Ectodermal cell (in vitro differentiated cells): ENCODE measurements around the gene UBALD1.

Source experiments
- H3K27ac ChIP-seq: 2 replicates; pipeline ENCODE4 v1.7.0; 2013; ENCODE audit warnings: mild to moderate bottlenecking, low read depth, low read length; ENCODE audit not compliant: insufficient read depth, poor library complexity, severe bottlenecking
- H3K27me3 ChIP-seq: 2 replicates; pipeline ENCODE4 v1.7.0; 2013; ENCODE audit warnings: mild to moderate bottlenecking, low read length; ENCODE audit not compliant: insufficient read depth, control insufficient read depth, poor library complexity, severe bottlenecking
- H3K36me3 ChIP-seq: one replicate; pipeline ENCODE4 v1.7.0; 2013; ENCODE audit warnings: low read length; ENCODE audit not compliant: control insufficient read depth, insufficient read depth
- H3K4me1 ChIP-seq: one replicate; pipeline ENCODE4 v1.7.0; 2013; ENCODE audit warnings: low read length; ENCODE audit not compliant: control insufficient read depth, insufficient read depth
- H3K4me3 ChIP-seq: 2 replicates; pipeline ENCODE4 v1.7.0; 2013; ENCODE audit warnings: low read depth, low read length, control low read depth; ENCODE audit not compliant: insufficient read depth
- H3K9me3 ChIP-seq: 2 replicates; pipeline ENCODE4 v1.7.0; 2013; ENCODE audit warnings: mild to moderate bottlenecking, low read length, moderate library complexity; ENCODE audit not compliant: control insufficient read depth
- WGBS, 2 experiments: methylation state at CpG; one replicate each; pipeline ENCODE4 v1.1.7; 2013; ENCODE audit warnings: missing lambda C conversion rate in 2 of 2; 5-methylcytosine and 5-hydroxymethylcytosine counted together

UBALD1 gene

DNA sequence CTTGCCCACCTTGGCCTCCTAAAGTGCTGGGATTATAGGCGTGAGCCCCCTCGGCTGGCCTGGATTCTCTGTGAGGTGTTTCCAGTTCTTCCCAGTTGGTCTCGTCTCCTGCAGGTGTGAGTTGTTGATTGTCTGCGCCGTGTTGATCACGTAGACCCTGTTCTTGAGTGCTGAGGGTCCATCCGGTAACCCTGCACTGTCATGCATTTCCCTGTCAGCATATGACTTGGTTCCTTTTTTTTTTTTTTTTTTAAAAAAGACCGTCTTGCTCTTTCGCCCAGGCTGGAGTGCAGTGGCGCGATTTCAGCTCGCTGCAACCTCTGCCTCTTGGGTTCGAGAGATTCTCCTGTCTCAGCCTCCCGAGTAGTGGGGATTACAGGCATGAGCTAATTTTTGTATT is 27.2 kb upstream of the UBALD1 start:
- Histone ChIP-seq H3K27me3 (no peaks in the 10 kb centered on the region), H3K9me3 (no peaks in the 10 kb centered on the region), H3K4me1 (no peaks in the 10 kb centered on the region), H3K36me3 (peaks cover 3% of the 10 kb centered on the region), H3K4me3 (no peak overlapping the region), H3K27ac (no peak overlapping the region)
- WGBS, 2 experiments, result 92 to 94% methylated on average over 14 of the region's 14 CpGs

DNA sequence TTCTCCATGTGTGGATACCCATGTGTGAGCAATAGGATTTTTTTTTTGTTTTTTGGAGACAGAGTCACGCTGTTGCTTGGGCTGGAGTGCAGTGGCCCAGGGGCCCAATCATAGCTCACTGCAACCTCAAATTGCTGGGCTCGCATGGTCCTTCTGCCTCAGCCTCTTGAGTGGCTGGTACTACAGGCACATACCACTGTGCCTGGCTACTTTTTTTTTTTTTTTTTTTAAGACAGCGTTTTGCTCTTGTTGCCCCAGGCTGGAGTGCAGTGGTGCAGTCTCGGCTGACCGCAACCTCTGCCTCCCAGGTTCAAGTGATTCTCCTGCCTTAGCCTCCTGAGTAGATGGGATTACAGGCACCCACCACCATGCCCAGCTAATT is 26.6 kb upstream of the UBALD1 start:
- no peaks in the 10 kb centered on the region for H3K36me3 ChIP-seq
- no peaks in the 10 kb centered on the region for H3K9me3 ChIP-seq
- no peak overlapping the region for H3K4me3 ChIP-seq
- no peaks in the 10 kb centered on the region for H3K27me3 ChIP-seq
- H3K27ac ChIP-seq, result no peak overlapping the region
- WGBS, 2 experiments, result 92 to 94% methylated on average over 5 of the region's 5 CpGs
- H3K4me1 ChIP-seq, result no peaks in the 10 kb centered on the region

DNA sequence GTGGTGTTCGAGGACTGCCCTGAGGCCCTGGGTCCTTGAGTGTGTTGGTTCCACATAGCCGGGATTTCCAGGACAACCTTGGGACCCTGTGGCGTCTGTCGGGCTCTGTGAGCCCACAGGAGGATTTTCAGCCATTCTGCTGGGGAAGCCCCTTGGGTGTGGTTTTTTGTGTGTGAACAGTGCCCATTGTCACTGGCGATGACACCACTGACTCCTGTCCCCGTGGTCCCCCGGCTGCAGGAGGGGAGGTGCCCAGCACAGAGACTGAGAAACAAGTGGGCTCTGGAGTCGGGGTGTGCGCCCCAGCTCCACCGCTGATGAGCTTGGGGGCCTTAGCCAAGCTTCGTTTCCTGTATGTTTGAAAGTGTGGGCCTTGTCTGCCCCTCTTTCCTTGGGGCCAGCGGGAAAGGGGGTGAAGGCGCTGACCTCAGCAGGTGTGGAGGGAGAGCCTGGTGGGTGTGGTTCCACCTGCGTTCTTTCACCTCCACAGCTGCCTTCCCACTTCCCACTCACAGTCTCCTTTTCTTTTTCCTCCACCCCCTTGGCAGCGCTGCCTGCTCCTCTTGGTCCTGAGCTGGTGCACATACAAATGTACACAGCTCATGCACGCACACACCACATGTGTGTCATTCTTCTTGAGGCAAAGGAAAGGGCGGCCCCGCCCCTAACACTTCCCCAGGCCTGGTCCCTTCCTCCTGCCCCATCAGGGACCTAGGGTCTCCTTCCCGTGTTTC is 26.1 kb upstream of the UBALD1 start:
- Histone ChIP-seq H3K36me3 (no peaks in the 10 kb centered on the region), H3K27ac (no peak overlapping the region), H3K4me3 (no peak overlapping the region), H3K27me3 (no peaks in the 10 kb centered on the region), H3K9me3 (no peaks in the 10 kb centered on the region), H3K4me1 (no peaks in the 10 kb centered on the region)
- 92 to 93% methylated on average over 19 of the region's 19 CpGs for WGBS, 2 experiments

DNA sequence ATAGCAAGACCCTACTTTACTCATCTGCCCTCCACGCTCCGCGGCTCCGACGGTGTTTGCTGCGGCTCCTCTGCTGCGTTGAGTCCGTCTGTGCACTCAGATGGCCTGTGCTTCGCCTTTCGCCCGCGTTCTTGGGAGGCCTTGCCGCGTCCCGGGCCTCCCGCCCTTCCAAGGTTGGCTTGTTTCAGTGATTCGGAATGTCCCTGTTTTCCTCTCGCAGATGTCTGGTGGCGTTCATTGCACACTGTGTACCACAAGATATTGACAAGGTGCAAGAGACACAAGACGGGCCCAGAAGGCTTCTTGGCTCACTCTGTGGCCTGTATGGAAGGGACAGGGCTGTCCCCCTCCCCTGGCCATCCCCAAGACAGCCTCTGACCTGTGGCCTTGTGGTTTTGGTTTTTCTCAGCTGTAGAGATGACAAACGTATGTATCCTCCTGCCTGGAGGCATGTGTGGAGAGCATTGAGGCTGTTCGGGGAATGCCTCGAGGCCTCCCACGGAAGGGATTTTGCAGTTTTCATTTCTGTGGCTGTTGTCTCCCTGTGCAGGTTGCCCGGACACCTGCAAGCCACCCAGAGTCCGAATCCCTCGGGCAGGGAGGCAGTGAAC is 25.3 kb upstream of the UBALD1 start:
- WGBS, 2 experiments, result 94 to 96% methylated on average over 27 of the region's 27 CpGs
- no peaks in the 10 kb centered on the region for H3K36me3 ChIP-seq
- no peak overlapping the region for H3K4me3 ChIP-seq
- no peak overlapping the region for H3K27ac ChIP-seq
- no peaks in the 10 kb centered on the region for H3K9me3 ChIP-seq
- no peaks in the 10 kb centered on the region for H3K4me1 ChIP-seq
- no peaks in the 10 kb centered on the region for H3K27me3 ChIP-seq

DNA sequence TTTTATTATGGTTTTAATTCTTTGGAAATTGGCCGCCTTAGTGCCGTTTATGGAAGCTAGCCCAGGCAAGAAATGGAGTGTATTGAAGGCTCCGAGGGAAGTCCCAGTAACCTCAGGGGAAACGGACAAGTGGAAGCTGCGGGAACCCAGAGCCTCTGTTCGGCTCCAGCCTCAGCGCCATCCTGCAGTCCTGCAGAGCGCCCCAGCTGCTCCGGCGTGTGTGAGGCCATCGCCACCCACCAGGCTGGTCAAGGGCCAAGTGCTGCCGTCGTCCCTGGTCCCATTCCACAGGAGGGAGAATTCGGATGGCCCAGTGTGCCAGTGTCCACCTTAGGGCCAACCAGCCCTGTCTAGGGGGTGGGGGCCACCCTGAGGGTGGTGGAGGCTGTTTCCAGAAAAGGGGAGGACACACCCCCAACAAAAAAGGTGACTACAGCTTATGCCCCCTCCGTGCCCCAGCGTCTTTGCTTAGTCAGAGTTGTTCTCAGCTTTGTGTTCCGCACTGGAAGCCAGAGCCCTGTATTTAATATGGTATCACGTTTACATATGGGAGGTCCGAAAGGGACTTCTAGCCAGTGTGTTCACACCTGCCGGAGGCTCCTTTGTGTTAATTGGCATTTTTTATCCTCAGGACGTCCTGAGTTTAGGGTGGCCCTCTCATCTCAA is 22.9 kb upstream of the UBALD1 start:
- no peak overlapping the region for H3K27ac ChIP-seq
- no peaks in the 10 kb centered on the region for H3K9me3 ChIP-seq
- H3K27me3 ChIP-seq, result no peaks in the 10 kb centered on the region
- no peaks in the 10 kb centered on the region for H3K4me1 ChIP-seq
- 94 to 95% methylated on average over 21 of the region's 21 CpGs for WGBS, 2 experiments
- no peak overlapping the region for H3K4me3 ChIP-seq
- no peaks in the 10 kb centered on the region for H3K36me3 ChIP-seq

DNA sequence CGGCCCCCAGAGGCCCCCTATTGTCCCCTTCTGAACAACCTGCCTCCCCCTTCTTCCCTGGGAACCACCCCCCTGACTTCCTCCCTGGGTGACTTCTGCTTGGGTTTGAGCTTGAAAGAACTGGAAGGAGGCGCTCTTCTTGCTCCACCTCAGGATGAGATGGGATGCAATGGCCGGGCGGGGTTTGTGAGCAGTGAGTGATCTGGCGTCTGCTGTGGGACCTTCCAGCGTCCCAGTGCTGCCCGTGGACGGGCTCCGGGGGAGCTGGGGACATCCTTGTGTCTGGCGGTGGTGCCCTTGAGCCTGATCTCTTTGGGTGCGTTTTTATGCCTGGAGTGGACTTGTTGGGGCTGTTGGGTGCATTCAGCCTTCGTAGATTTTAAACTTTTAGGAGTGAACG is 21.5 kb upstream of the UBALD1 start:
- WGBS, 2 experiments, result 94 to 95% methylated on average over 13 of the region's 13 CpGs
- H3K27me3 ChIP-seq, result no peaks in the 10 kb centered on the region
- no peak overlapping the region for H3K27ac ChIP-seq
- peaks cover 2% of the 10 kb centered on the region for H3K9me3 ChIP-seq
- H3K4me1 ChIP-seq, result no peaks in the 10 kb centered on the region
- H3K36me3 ChIP-seq, result no peaks in the 10 kb centered on the region
- no peak overlapping the region for H3K4me3 ChIP-seq

DNA sequence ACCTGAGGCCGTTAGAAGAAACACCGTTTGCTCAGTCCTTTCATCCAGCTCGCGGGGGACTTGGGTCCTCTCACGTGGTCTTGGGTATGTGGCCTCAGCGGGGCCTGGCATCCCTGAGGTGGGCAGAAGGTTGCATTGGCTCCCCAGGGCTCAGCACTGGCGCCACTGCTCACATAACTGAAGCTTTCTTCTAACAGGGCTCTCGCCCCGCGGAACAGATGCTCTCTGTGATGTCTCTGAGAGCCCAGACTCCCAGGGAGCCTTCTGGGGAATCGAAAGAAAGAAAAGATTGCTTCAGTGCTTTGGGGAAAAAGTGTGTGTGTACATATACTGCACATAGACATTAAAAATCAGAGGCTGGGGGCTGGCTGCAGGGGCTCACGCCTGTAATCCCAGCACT is 20.1 kb upstream of the UBALD1 start:
- H3K9me3 ChIP-seq, result peaks cover 2% of the 10 kb centered on the region
- H3K4me1 ChIP-seq, result no peaks in the 10 kb centered on the region
- WGBS, 2 experiments, result 96 to 97% methylated on average over 12 of the region's 12 CpGs
- H3K4me3 ChIP-seq, result no peak overlapping the region
- H3K36me3 ChIP-seq, result no peaks in the 10 kb centered on the region
- H3K27me3 ChIP-seq, result no peaks in the 10 kb centered on the region
- no peak overlapping the region for H3K27ac ChIP-seq

DNA sequence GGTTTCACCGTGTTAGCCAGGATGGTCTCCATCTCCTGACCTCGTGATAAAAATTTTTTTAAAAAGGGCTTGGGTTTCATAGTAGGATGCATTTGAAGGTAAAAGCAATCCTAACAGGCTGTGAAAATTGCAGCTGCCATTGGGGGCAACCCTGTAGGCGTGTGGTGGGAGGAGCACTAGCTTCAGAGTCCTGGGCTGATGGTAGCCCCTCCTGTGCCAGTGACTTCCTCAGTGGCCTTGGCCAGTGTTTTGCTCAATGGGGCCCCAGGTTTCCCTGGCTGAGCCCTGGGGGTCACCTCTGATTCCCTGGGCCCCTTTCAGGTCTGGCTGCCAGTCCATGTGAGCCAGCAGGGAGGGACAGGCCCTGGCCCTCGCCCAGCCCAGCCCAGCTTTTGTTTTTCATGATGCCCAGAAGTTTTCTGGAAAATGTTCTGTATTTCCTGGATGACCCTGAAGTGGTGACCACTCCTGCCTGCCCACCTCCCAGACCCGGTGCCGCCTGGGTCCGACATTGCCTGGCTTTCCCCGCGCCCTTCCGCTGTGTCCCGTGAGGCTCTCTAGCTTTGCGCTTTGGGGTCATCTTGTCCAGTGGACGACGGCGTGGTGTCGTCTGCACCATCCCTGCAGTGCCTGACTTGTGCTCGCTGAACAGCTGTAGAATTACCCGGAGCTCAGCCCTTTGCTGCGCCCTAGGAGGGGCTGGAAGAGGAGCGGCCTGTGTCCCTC is 19.4 kb upstream of the UBALD1 start:
- no peak overlapping the region for H3K27ac ChIP-seq
- no peaks in the 10 kb centered on the region for H3K4me1 ChIP-seq
- peaks cover 2% of the 10 kb centered on the region for H3K9me3 ChIP-seq
- H3K36me3 ChIP-seq, result no peaks in the 10 kb centered on the region
- 96% methylated on average over 20 of the region's 20 CpGs for WGBS, 2 experiments
- no peak overlapping the region for H3K4me3 ChIP-seq
- no peaks in the 10 kb centered on the region for H3K27me3 ChIP-seq

DNA sequence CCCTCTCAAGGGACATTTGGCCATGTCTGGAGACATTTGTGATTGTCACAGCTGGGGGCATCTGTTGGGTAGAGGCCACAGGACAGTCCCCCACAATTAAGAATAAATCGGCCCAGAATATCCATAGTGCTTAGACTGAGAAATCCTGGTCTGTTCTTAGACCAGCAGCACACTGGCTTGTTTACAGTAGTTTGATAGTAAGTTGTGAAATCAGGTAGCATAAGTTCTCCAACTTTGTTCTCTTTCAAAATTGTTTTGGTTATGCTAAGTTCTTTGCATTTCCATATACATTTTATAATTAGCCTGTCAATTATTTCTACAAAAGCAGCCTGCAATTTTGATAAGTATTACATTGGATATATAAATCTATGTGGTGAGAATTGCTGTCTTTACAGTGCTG is 16.8 kb upstream of the UBALD1 start:
- Histone ChIP-seq H3K27ac (no peak overlapping the region), H3K4me1 (no peaks in the 10 kb centered on the region)
- 93 to 100% methylated on average over 1 of the region's 1 CpG for WGBS, 2 experiments

DNA sequence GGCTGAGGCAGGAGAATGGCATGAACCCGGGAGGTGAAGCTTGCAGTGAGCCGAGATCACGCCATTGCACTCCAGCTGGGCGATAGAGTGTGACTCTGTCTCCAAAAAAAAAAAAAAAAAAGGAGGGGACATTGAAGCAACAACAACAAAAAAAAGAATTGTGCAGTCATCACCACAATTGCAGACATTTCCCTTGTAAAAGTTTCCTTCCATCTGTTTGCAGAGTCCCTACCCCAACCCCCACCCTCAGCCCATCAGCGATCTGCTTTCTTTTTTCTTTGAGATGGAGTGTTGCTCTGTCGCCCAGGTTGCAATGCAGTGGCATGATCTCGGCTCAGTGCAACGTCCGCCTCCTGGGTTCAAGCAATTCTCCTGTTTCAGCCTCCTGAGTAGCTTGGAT is 13.6 kb upstream of the UBALD1 start:
- no peaks in the 10 kb centered on the region for H3K27me3 ChIP-seq
- H3K9me3 ChIP-seq, result peaks cover 2% of the 10 kb centered on the region
- WGBS, 2 experiments, result 92 to 93% methylated on average over 9 of the region's 9 CpGs
- no peaks in the 10 kb centered on the region for H3K36me3 ChIP-seq
- no peak overlapping the region for H3K27ac ChIP-seq
- no peak overlapping the region for H3K4me3 ChIP-seq
- peaks cover 7% of the 10 kb centered on the region for H3K4me1 ChIP-seq

More for the DNA sequence above, 16.8 kb upstream of the UBALD1 start:
- H3K4me3 ChIP-seq, result no peak overlapping the region
- H3K9me3 ChIP-seq, result peaks cover 2% of the 10 kb centered on the region
- H3K27me3 ChIP-seq, result no peaks in the 10 kb centered on the region
- no peaks in the 10 kb centered on the region for H3K36me3 ChIP-seq
